Measurements from ENCODE around the gene STXBP4.

The STXBP4 gene

DNA sequence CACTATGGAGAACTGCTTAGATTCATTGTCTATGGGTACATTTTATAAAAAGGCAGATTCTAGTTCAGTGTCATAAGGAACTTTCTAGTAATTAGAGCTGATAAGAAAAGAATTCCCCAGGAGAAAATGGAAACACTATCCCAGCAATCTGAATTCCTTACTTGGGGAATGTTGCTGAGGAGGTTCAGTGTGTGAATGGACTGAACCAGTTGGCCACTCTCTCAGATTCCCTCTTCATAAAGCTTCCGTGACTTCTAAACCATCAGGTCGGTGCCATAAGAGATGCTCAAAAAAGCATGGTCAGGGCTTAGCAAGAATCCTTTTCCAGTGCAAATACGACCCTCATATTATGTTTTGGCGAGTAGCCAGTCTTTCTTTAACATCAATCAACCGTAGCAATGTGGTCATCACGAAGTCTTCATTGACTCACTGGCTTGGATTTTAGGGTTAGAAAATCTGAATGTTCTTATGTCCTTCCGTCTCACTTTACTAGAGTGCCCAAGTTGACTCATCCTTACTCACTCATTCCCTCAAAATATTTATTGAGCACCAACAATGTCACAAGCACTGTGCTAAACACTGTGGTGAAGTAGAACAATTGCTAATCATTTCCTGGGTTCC lies 193.5 kb downstream of the STXBP4 start:
- TF ChIP-seq, protein P1, sequence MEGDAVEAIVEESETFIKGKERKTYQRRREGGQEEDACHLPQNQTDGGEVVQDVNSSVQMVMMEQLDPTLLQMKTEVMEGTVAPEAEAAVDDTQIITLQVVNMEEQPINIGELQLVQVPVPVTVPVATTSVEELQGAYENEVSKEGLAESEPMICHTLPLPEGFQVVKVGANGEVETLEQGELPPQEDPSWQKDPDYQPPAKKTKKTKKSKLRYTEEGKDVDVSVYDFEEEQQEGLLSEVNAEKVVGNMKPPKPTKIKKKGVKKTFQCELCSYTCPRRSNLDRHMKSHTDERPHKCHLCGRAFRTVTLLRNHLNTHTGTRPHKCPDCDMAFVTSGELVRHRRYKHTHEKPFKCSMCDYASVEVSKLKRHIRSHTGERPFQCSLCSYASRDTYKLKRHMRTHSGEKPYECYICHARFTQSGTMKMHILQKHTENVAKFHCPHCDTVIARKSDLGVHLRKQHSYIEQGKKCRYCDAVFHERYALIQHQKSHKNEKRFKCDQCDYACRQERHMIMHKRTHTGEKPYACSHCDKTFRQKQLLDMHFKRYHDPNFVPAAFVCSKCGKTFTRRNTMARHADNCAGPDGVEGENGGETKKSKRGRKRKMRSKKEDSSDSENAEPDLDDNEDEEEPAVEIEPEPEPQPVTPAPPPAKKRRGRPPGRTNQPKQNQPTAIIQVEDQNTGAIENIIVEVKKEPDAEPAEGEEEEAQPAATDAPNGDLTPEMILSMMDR (IDR thresholded peaks at IDR 0.05) = no peak

DNA sequence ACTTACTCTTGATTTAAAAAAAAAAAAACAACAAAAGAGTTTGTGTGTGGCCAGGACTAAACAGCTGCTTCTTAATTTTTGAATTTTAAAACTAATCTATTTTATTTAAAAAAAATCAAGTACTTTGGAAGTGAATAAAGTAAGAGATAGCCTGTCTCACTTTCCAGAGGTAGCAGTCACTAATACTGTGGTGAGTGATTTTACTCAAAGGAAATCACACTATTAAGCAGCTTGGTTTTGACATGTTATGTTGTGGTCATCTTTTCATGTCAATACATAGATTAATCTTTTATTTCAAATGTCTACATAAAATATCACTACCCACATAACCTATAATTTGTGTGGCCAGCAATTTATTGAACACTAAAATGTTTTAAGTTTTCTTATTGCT lies 194.0 kb downstream of the STXBP4 start:
- TF ChIP-seq, protein P1 (IDR thresholded peaks at IDR 0.05) = no peak

DNA sequence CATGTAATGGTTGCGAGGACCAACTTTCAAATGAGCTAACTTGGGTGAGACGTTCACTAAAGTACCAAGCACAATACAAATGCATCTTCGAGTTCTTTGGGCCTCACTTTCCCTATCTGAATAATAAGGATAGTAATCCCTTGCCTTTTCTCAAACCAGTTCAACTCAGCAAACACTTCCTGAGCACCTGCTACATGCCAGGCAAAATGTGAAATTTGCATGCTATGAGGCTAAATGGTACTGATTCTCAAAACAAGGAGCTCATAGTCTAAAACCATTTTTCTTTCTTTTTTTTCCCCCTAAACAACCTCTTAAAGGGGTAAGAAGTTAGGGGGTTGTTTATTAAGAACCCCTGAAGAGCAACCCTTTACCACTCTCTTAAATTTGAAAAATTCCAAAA lies 194.8 kb downstream of the STXBP4 start:
- TF ChIP-seq, protein P1 (IDR thresholded peaks at IDR 0.05) = no peak

DNA sequence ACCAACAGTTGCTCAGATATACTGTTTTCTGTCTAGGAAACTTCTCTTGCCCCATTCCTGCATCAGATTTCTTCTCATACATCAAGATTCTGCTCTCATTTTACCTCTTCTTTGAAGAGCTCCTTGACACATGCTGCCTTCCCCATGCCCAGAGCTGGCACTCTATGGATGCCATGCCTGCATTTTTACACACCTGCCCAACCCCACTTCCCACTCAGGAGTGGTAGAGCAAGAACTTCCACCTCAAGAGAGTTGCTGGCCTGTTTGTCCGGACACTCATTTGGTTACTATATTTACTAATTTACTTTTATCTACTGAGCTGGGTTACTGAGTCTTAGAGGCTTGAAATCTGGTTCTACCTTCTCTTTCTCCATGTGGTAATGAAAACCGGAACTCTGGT lies 197.9 kb downstream of the STXBP4 start:
- TF ChIP-seq, protein P1 (IDR thresholded peaks at IDR 0.05) = no peak

DNA sequence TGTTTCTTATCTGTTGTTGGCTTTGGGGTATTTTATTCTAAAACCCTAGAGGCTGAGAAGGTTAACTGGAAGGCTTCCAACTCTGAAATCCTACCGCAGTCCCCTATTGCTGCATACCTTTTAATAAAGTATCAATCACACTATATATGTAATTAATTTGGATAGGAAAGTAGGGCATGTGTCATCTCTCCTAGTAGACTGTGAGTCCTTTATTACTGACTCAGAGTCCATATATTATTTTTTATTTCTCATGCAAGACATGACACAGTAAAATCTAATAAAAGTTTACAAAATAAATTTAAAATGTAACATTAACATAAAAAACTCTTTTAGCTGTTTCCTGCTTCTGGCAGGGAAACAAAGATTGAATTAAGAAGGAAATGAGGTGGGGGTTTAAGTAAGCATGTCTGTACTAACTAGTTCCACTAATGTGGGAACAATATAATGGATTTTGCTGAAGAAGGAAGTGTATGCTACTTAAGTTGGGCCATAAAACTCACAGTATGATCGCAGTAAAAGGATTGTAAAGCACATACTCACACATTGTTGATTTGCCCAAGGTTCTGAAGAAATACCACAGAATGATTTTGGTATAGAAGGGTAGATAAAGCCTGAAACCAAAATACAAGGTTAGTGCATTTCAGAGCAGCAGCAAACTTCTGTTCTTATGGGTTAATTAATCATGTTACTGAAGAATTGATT lies 198.6 kb downstream of the STXBP4 start:
- TF ChIP-seq, protein P1 (IDR thresholded peaks at IDR 0.05) = no peak

DNA sequence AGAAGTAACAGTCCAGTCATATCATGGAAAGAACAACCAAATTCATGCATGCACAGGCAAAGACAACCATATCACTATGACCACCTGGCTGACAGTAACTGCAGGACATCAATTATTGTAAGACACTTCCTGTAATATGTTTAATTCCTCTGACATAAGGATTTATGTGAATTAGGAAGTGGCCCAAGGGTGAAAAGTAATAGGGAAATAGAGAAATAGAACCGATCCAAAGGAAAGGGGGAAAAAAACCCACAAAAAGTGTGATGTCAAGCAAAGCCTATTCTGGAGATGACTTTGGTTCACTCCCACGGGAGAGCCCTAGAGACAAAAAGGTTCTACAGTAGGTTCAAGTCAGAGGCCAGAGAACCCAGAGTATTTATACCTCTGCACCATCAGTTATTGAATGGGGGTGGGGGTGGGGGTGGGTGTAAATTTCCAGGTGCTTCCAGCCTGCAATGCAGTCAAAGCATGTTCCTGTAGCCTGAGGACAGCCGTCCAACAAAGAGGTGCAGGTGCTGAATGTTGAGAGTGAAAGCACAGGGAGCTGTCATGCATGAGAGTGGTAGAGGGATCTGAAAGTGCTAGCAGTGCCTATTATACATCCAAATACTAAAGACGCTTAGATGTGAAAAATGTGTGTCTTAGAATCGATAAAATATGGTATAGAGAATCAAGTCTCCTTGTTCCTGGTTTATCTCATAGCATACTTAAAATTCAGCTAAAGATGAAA lies 200.6 kb downstream of the STXBP4 start:
- TF ChIP-seq, protein P1 (IDR thresholded peaks at IDR 0.05) = no peak

DNA sequence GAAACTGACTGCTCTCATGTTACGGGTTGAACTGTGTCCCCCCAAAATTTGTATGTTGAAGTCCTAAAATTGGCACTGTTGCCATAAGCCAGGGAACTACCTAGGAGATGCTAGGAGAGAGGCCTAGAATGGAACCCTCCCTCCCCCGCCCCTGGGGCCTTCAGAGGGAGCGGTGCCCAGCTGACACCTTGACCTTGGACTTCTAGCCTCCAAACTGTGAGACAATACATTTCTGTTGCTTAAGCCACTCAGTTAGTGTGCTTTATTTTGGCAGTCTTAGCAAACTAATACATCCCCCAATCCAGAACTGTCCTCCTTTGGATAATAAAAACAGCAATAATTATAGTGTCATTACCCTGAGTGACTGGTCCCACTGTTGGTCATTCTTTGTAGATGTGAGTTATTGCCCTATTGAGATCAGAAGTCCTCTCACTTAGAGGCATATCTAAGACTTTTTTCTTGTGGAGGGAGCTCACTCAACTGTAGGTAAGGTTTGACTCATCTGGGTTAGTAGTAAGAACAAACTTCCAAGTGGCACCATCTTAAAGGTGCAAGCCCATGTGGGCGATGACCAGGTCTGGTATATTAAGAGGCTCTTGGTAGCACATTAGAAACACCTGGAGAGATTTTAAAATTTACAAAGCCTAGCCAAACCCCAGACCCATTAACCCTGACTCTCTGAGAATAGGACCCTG lies 203.2 kb downstream of the STXBP4 start:
- TF ChIP-seq, protein P1 (IDR thresholded peaks at IDR 0.05) = no peak

Data from LNCAP (cell line).